Colonic mucosa (tissue), 4 donors: Measurements from ENCODE around the gene PLEKHN1. TPM values are rescaled to one million over a fixed set of nuclear protein-coding genes. Genes with fewer than 3 reads are reported as not detected.
"Not testable (repeated sequence)": the region's sequence is repeated elsewhere in the genome, so short reads cannot be mapped to it uniquely, and the experiment has no call there.

Source experiments
- DNase-seq: peaks from one replicate; pipeline ENCODE4 v3.0.0-alpha.2; 2020
- H3K27ac ChIP-seq: fragments of 200-600 bp; one replicate; pipeline ENCODE4 v1.8.0; 2021
- H3K27me3 ChIP-seq: fragments of 200-600 bp; one replicate; pipeline ENCODE4 v1.8.0; 2021
- H3K36me3 ChIP-seq: fragments of 200-600 bp; one replicate; pipeline ENCODE4 v1.8.0; 2021
- H3K4me1 ChIP-seq: fragments of 200-600 bp; one replicate; pipeline ENCODE4 v1.8.0; 2021; ENCODE audit warnings: mild to moderate bottlenecking
- H3K4me3 ChIP-seq: fragments of 200-600 bp; one replicate; pipeline ENCODE4 v1.8.0; 2021
- H3K9ac ChIP-seq, 2 donors: one replicate each; pipeline ENCODE4 v1.7.0; 2013; ENCODE audit warnings: control low read depth in 2 of 2, low read depth in 2 of 2, low read length in 2 of 2
- H3K9me3 ChIP-seq: fragments of 200-600 bp; one replicate; pipeline ENCODE4 v1.8.0; 2021
- intact Hi-C: fragments of 100-400 bp; cut with DNase I; formaldehyde crosslinking; loops from one replicate; pipeline ENCODE4 v1.14.1; 2022
- total RNA-seq, 2 donors: library from RNA; stranded (reverse); fragmentation: NEBNext Ultra II Directional in 1 of 2; extraction: Animal tissue kit (Norgen Biotek cat#: 25700) in 1 of 2; gene quantifications; one replicate each; pipeline ENCODE4 v1.2.1, GENCODE V29; 2021
- TF ChIP-seq, protein P1 (sequence below): fragments of 200-600 bp; IDR thresholded peaks from one replicate; pipeline ENCODE4 v1.8.0; 2022; ENCODE audit warnings: antibody characterized with exemption, mild to moderate bottlenecking
- donor health status: healthy.
- donor health status: DM: no; HTN: no; CAD: no.
- donor health status: DM: no; HTN: no; CAD: no.

The PLEKHN1 gene
- total RNA-seq, 2 donors from 2014 or later = 0.61 to 0.64 TPM

DNA sequence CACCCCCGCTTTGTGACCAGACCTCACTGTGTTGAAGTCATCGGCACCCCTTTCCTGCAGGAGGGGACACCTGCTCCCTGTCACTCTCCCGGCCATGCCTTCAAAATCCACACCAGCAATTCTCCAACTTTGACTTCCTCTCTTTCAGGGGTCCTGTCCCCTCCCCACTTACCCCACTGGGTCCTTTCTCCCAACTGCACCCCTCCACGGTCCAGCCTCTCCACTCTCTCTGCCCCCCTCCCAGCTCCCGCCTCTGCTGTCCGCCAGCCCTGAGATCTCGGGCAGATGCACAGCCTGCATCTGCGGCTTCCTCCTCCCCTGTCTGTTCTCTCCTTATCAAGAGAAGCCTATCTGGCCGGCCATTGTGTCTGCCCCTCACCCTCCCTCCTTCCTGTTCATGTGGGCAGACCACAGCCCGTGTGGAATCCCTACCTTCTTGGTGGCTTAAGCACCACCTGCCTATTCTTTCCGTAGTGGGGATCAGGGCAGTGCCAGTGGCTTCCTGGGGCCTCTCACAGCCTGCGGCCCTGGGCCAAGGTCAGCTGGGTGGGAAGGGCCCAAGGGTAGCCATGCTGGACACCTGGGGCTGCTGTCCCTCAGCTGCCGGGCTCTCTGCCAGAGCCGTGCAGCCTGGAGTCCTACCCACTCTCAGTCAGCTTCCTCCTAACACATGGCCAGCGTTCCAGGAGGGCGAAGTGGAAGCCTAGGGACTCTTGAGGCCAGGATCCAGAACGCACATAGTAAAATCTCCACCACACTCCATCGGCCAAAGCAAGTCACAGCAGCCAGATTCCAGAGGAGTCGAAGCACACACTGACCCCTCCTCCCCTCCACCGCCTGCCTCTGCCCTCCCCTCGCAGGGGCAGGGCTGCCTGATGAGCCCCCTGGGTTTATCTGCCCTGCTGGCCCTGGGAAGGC is 38.8 kb downstream of the PLEKHN1 start:
- Histone ChIP-seq H3K4me3 (no peak overlapping the region), H3K9ac (no peak overlapping the region), H3K27ac (no peak overlapping the region), H3K36me3 (no peaks in the 10 kb centered on the region), H3K4me1 (peaks cover 21% of the 10 kb centered on the region), H3K27me3 (no peaks in the 10 kb centered on the region), H3K9me3 (no peaks in the 10 kb centered on the region)
- TF ChIP-seq, protein P1, sequence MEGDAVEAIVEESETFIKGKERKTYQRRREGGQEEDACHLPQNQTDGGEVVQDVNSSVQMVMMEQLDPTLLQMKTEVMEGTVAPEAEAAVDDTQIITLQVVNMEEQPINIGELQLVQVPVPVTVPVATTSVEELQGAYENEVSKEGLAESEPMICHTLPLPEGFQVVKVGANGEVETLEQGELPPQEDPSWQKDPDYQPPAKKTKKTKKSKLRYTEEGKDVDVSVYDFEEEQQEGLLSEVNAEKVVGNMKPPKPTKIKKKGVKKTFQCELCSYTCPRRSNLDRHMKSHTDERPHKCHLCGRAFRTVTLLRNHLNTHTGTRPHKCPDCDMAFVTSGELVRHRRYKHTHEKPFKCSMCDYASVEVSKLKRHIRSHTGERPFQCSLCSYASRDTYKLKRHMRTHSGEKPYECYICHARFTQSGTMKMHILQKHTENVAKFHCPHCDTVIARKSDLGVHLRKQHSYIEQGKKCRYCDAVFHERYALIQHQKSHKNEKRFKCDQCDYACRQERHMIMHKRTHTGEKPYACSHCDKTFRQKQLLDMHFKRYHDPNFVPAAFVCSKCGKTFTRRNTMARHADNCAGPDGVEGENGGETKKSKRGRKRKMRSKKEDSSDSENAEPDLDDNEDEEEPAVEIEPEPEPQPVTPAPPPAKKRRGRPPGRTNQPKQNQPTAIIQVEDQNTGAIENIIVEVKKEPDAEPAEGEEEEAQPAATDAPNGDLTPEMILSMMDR = no peak
- peak; percentile 46 for DNase-seq
- intact Hi-C loops = no loop called here

DNA sequence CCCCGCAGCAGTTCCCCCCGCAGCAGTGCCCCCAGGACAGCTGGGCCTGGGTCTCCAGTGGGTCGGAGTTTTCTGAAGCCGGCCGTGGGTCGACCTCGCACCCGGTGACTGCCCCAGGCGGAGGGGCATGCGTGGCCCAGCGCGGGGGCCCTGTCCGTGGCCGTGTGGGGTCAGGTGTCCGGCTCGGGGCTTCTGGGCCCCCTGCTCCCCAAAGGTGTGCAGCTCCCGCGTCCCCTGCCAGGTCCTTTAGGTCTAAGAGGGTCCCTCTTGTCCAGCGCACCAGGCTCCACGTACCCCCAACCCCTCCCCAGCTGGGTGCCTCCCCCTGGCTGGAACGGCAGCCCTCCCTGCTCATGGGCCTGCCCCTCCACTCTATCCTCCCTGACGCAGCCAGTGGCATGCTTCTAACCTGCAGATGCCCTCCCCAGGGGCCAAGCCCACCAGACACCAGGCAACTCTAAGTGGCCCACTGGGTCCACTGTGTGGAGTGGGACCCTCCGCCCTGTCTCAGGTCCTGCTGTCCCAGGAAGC is 39.6 kb downstream of the PLEKHN1 start:
- H3K9ac ChIP-seq = peak overlapping the region in 1 of 2 donors; percentile 61
- TF ChIP-seq, protein P1 = no peak
- intact Hi-C loops = no loop called here
- H3K4me3 ChIP-seq = no peak overlapping the region
- H3K27ac ChIP-seq = peak overlapping the region; percentile 34
- H3K9me3 ChIP-seq = no peaks in the 10 kb centered on the region
- DNase-seq = no peak
- H3K36me3 ChIP-seq = no peaks in the 10 kb centered on the region
- H3K4me1 ChIP-seq = peaks cover 18% of the 10 kb centered on the region
- no peaks in the 10 kb centered on the region for H3K27me3 ChIP-seq

- Histone ChIP-seq H3K9ac (peak overlapping the region in 1 of 2 donors; percentile 61), H3K9me3 (no peaks in the 10 kb centered on the region), H3K4me3 (no peak overlapping the region), H3K36me3 (no peaks in the 10 kb centered on the region), H3K27me3 (no peaks in the 10 kb centered on the region), H3K4me1 (peaks cover 17% of the 10 kb centered on the region), H3K27ac (peak overlapping the region; percentile 34)
- intact Hi-C loops = no loop called here
- peak; percentile 90 for DNase-seq
- TF ChIP-seq, protein P1 = no peak
Observed at GRCh38 chr1:1006305-1007159, 40.2 kb downstream of the PLEKHN1 start.

DNA sequence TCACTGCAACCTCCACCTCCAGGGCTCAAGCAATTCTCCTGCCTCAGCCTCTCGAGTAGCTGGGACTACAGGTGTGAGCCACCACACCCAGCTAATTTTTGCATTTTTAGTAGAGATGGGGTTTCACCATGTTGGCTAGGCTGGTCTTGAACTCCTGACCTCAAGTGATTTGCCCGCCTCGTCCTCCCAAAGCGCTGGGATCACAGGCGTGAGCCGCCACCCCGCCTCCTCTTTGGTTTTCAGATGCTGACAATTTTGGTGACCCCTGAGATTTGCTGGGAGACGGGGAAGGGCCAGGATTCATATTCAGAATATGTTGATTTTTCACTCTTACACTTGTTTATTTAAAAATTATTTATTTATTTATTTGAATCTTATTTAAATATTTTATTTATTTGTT is 43.8 kb downstream of the PLEKHN1 start:
- H3K27me3 ChIP-seq, H3K4me3 ChIP-seq, intact Hi-C loops, DNase-seq, H3K36me3 ChIP-seq, H3K27ac ChIP-seq, H3K9ac ChIP-seq, H3K9me3 ChIP-seq: not testable (repeated sequence)
- H3K4me1 ChIP-seq = peaks cover 10% of the 10 kb centered on the region

GRCh38 chr1:1011396-1011949 is 45.2 kb downstream of the PLEKHN1 start:
- no peaks in the 10 kb centered on the region for H3K4me1 ChIP-seq
- H3K36me3 ChIP-seq = no peaks in the 10 kb centered on the region
- H3K9ac ChIP-seq = no peak overlapping the region
- DNase-seq = peak; percentile 16
- H3K27me3 ChIP-seq = no peaks in the 10 kb centered on the region
- TF ChIP-seq, protein P1 = no peak
- no peak overlapping the region for H3K4me3 ChIP-seq
- no peaks in the 10 kb centered on the region for H3K9me3 ChIP-seq
- H3K27ac ChIP-seq = no peak overlapping the region
- intact Hi-C loops = no loop called here

DNA sequence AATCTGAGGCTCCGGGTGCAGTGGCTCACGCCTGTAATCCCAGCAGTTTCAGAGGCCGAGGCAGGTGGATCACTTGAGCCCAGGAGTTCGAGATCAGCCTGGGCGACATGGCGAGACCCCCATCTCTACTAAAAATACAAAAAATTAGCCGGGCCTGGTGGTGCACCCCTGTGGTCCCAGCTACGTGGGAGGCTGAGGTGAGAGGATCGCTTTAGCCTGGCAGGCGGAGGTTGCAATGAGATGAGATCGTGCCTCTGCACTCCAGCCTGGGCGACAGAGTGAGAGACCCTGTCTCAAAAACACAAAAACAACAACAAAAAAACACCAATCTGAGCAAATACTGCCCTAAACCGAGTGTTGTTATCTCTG is 46.4 kb downstream of the PLEKHN1 start:
- intact Hi-C loops, DNase-seq, H3K27me3 ChIP-seq, H3K4me1 ChIP-seq, H3K9me3 ChIP-seq, H3K36me3 ChIP-seq: not testable (repeated sequence)
- H3K4me3 ChIP-seq = peak overlapping the region; percentile 46
- peak overlapping the region; percentile 84 for H3K27ac ChIP-seq
- peak overlapping the region; percentile 77 to 80 for H3K9ac ChIP-seq
